ENCODE data around the gene YTHDC1.

DNA sequence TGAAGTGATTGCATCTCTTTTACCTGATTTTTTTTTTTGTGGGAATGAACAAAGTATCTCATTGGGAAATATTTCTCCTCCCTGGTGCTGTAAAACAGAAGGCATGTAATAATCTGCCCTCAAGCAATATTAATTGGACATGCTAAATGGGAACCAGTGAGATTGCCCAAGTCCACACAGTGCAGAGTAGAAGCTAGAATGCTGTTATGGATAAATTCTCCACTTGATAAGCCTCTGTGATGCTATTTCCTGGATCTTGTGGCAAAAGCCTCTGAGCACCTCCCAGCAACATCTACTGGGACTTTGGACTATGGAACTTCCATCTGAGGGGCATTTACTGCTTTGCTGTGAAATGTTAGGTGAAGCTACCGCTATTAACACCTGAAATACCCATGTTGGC, 46.9 kb upstream of the YTHDC1 start:
- TF ChIP-seq CTCF (IDR thresholded peaks at IDR 0.05), result no peak
- no peak for TF ChIP-seq POLR2A (IDR thresholded peaks at IDR 0.05)
